CD14-positive monocyte (primary cell): ENCODE results near the gene ZNF831. TPM values are rescaled to one million over a fixed set of nuclear protein-coding genes. Genes with fewer than 3 reads are reported as not detected.

ENCODE experiments used
- DNase-seq, 3 donors: peaks; one replicate each; pipeline ENCODE4 v3.0.0-alpha.2; 2011 to 2022
- H2AFZ ChIP-seq: 2 replicates; pipeline ENCODE4 v1.6.0; 2012; ENCODE audit warnings: mild to moderate bottlenecking, low read depth, low read length, inconsistent platforms; ENCODE audit not compliant: insufficient read depth, poor library complexity, severe bottlenecking
- H3K27ac ChIP-seq, 2 donors: 1 replicate in 1 of 2; 2 replicates in 1 of 2; pipeline ENCODE4 v1.5.1; 2012 to 2013; ENCODE audit warnings: low read length in 2 of 2, control low read depth in 1 of 2, inconsistent platforms in 1 of 2, low read depth in 1 of 2, mild to moderate bottlenecking in 1 of 2
- H3K27me3 ChIP-seq, 2 donors: one replicate each; pipeline versions ENCODE4 v1.6.0 to v1.6.1; 2011 to 2013; ENCODE audit warnings: low read length in 2 of 2; ENCODE audit not compliant: control insufficient read depth in 2 of 2, insufficient read depth in 2 of 2
- H3K36me3 ChIP-seq, 2 donors: replicated peaks in 1 of 2; 1 replicate in 1 of 2; 2 replicates in 1 of 2; pipeline versions ENCODE4 v1.5.1 to v1.6.1; 2012 to 2013; ENCODE audit warnings: low read length in 2 of 2, control low read depth in 1 of 2, inconsistent platforms in 1 of 2, mild to moderate bottlenecking in 1 of 2; ENCODE audit not compliant: insufficient read depth in 2 of 2, control insufficient read depth in 1 of 2
- H3K4me1 ChIP-seq, 2 donors: 1 replicate in 1 of 2; 2 replicates in 1 of 2; pipeline versions ENCODE4 v1.5.1 to v1.6.1; 2012 to 2013; ENCODE audit warnings: low read length in 2 of 2, control low read depth in 1 of 2, inconsistent platforms in 1 of 2, mild to moderate bottlenecking in 1 of 2, moderate library complexity in 1 of 2; ENCODE audit not compliant: insufficient read depth in 2 of 2, control insufficient read depth in 1 of 2
- H3K4me2 ChIP-seq: replicated peaks from 2 replicates; pipeline ENCODE3; 2012; ENCODE audit warnings: low read length, moderate library complexity, mild to moderate bottlenecking; ENCODE audit not compliant: poor library complexity, severe bottlenecking; ENCODE audit errors: extremely low read depth
- H3K4me3 ChIP-seq, 3 experiments: fragments of 200-600 bp in 1 of 3; sonication (generic) in 1 of 3; replicated peaks in 1 of 3; 1 replicate in 2 of 3; 2 replicates in 1 of 3; pipeline ENCODE4 v1.5.1; 2011 to 2013; ENCODE audit warnings: low read length in 3 of 3, mild to moderate bottlenecking in 3 of 3, control low read depth in 2 of 3, low read depth in 2 of 3, inconsistent platforms in 1 of 3, moderate library complexity in 1 of 3
- H3K79me2 ChIP-seq: 2 replicates; pipeline ENCODE4 v1.6.0; 2012; ENCODE audit warnings: mild to moderate bottlenecking, control low read depth, inconsistent platforms, low read length, moderate library complexity; ENCODE audit not compliant: insufficient read depth
- H3K9ac ChIP-seq: 2 replicates; pipeline ENCODE4 v1.6.0; 2017; ENCODE audit warnings: low read length, mild to moderate bottlenecking; ENCODE audit not compliant: insufficient read depth, poor library complexity, severe bottlenecking
- H3K9me3 ChIP-seq, 2 donors: replicated peaks in 1 of 2; 1 replicate in 1 of 2; 2 replicates in 1 of 2; pipeline versions ENCODE4 v1.5.1 to v1.6.1; 2012 to 2013; ENCODE audit warnings: low read length in 2 of 2, control low read depth in 1 of 2; ENCODE audit not compliant: control insufficient read depth in 1 of 2, insufficient read depth in 1 of 2
- H4K20me1 ChIP-seq: 2 replicates; pipeline ENCODE4 v1.6.0; 2012; ENCODE audit warnings: mild to moderate bottlenecking, low read length, control low read depth, moderate library complexity; ENCODE audit not compliant: insufficient read depth
- H3K27ac Mint-ChIP-seq, 7 donors: one replicate each; pipeline ENCODE4 v1.8.0; 2020; ENCODE audit warnings: mild to moderate bottlenecking in 7 of 7, mixed read lengths in 7 of 7, moderate library complexity in 6 of 7, inconsistent platforms in 2 of 7
- H3K27me3 Mint-ChIP-seq, 3 donors: one replicate each; pipeline ENCODE4 v1.8.0; 2021 to 2022; ENCODE audit warnings: low read depth in 3 of 3, mild to moderate bottlenecking in 3 of 3, mixed read lengths in 3 of 3, moderate library complexity in 3 of 3, inconsistent platforms in 1 of 3
- H3K36me3 Mint-ChIP-seq, 2 donors: one replicate each; pipeline ENCODE4 v1.8.0; 2020; ENCODE audit warnings: mixed read lengths in 2 of 2, inconsistent platforms in 1 of 2, mild to moderate bottlenecking in 1 of 2
- H3K4me1 Mint-ChIP-seq: one replicate; pipeline ENCODE4 v1.8.0; 2020; ENCODE audit warnings: mild to moderate bottlenecking, mixed read lengths
- H3K4me3 Mint-ChIP-seq, 2 donors: one replicate each; pipeline ENCODE4 v1.8.0; 2020; ENCODE audit warnings: mild to moderate bottlenecking in 2 of 2, mixed read lengths in 2 of 2, moderate library complexity in 1 of 2
- H3K9me3 Mint-ChIP-seq, 7 donors: one replicate each; pipeline ENCODE4 v1.8.0; 2020 to 2022; ENCODE audit warnings: mixed read lengths in 7 of 7, mild to moderate bottlenecking in 6 of 7, moderate library complexity in 6 of 7, inconsistent platforms in 2 of 7
- CTCF ChIP-seq: fragments of 200-600 bp; IDR thresholded peaks from one replicate; pipeline ENCODE4 v1.8.0; 2022; ENCODE audit warnings: antibody characterized with exemption, mild to moderate bottlenecking
- WGBS: methylation state at CpG from one replicate; pipeline ENCODE4 v1.1.5; 2013; ENCODE audit warnings: missing lambda C conversion rate; ENCODE audit not compliant: insufficient coverage; 5-methylcytosine and 5-hydroxymethylcytosine counted together
- intact Hi-C, 2 donors: fragments of 100-400 bp; cut with micrococcal nuclease; formaldehyde crosslinking; loops; one replicate each; pipeline versions ENCODE4 v1.15.0 to v1.15.1; 2023
- polyA plus RNA-seq, 3 donors: library from polyadenylated mRNA; depleted of rRNA in 1 of 3; unstranded in 2 of 3; stranded (reverse) in 1 of 3; fragments of 300-500 nt in 2 of 3; fragments of >200 nt in 1 of 3; fragmentation: Illumina TruSeq in 2 of 3; gene quantifications; 1 replicate in 2 of 3; 2 replicates in 1 of 3; pipeline ENCODE4 v1.2.3, GENCODE V29; 2012 to 2021

The ZNF831 gene
- polyA plus RNA-seq, 3 donors: 0.03 to 0.09 TPM; not detected in 1

GRCh38 chr20:59259946-59260345 is 96.3 kb downstream of the ZNF831 start:
- no peak overlapping the region for H3K27ac Mint-ChIP-seq
- intact Hi-C loops: no loop called here
- peaks cover 0 to 4% (median 0%) of the 10 kb centered on the region in 7 donors for H3K9me3 Mint-ChIP-seq
- H3K9me3 ChIP-seq: no peaks in the 10 kb centered on the region
- no peak overlapping the region for H3K4me2 ChIP-seq
- no peaks in the 10 kb centered on the region for H3K36me3 Mint-ChIP-seq
- no peak overlapping the region for H3K27ac ChIP-seq
- H3K4me3 Mint-ChIP-seq: no peak overlapping the region
- H3K27me3 Mint-ChIP-seq: no peaks in the 10 kb centered on the region
- H4K20me1 ChIP-seq: no peaks in the 10 kb centered on the region
- H3K79me2 ChIP-seq: no peaks in the 10 kb centered on the region
- DNase-seq: no peak
- peaks cover 22% of the 10 kb centered on the region for H3K4me1 Mint-ChIP-seq
- no peaks in the 10 kb centered on the region for H3K36me3 ChIP-seq
- H3K4me1 ChIP-seq: peaks cover 9 to 10% of the 10 kb centered on the region in 2 donors
- H3K9ac ChIP-seq: no peak overlapping the region
- WGBS: no CpG with 5 or more reads among the region's 2 CpGs
- H3K27me3 ChIP-seq: peaks cover 0 to 8% of the 10 kb centered on the region in 2 donors
- H3K4me3 ChIP-seq: no peak overlapping the region
- no peak for TF ChIP-seq CTCF
- H2AFZ ChIP-seq: no peak overlapping the region

DNA sequence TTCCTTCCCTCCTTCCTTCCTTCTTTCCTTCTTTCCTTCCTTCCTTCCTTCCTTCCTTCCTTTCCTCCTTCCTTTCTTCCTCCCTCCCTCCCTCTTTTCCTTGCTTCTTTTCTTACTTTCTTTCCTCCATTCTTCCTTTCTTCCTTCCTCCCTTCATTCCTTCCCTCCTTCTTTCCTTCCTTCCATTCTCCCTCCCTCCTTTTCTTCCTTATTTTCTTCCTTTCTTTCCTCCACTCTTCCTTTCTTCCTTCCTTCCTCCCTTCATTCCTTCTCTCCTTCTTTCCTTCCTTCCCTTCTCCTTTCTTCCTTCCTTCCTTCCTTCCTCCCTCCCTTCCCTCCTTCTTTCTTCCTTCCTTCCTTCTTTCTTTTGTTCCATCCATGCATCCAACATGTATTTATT is 101.7 kb downstream of the ZNF831 start:
- Mint-ChIP-seq H3K36me3 (no peaks in the 10 kb centered on the region), H3K4me3 (no peak overlapping the region), H3K27ac (no peak overlapping the region), H3K4me1 (peaks cover 7% of the 10 kb centered on the region), H3K9me3 (peaks cover 0 to 4% (median 2%) of the 10 kb centered on the region in 7 donors), H3K27me3 (peaks cover 3 to 6% (median 3%) of the 10 kb centered on the region in 3 donors)
- DNase-seq: no peak
- peaks cover 14 to 30% of the 10 kb centered on the region in 2 donors for H3K27me3 ChIP-seq
- H3K27ac ChIP-seq: no peak overlapping the region
- no peaks in the 10 kb centered on the region for H3K79me2 ChIP-seq
- H3K36me3 ChIP-seq: no peaks in the 10 kb centered on the region
- no peak for TF ChIP-seq CTCF
- no peak overlapping the region for H3K4me3 ChIP-seq
- intact Hi-C loops: no loop called here
- no peaks in the 10 kb centered on the region for H3K9me3 ChIP-seq
- H2AFZ ChIP-seq: no peak overlapping the region
- no peaks in the 10 kb centered on the region for H4K20me1 ChIP-seq
- no peak overlapping the region for H3K4me2 ChIP-seq
- no peak overlapping the region for H3K9ac ChIP-seq
- no peaks in the 10 kb centered on the region for H3K4me1 ChIP-seq
